Measurements from ENCODE around the gene USP30.
"Not testable (repeated sequence)": the region's sequence is repeated elsewhere in the genome, so short reads cannot be mapped to it uniquely, and the experiment has no call there.

USP30 gene

GRCh38 chr12:109052414-109053323 is at the start of gene USP30:
Gene USP30 (plus strand): TSS chr12:109052576. CDS start chr12:109052679, 103 bp downstream.
- DNase-seq (ENCODE audit: low read depth): peak; percentile 72

GRCh38 chr12:109004017-109004416 is 48.4 kb upstream of the USP30 start:
- no peak for DNase-seq (ENCODE audit: low read depth)

- no peak for DNase-seq (ENCODE audit: low read depth)
Observed at GRCh38 chr12:109009766-109010165, 42.6 kb upstream of the USP30 start.

GRCh38 chr12:109010259-109010658 is 42.1 kb upstream of the USP30 start:
- no peak for DNase-seq (ENCODE audit: low read depth)

GRCh38 chr12:109014984-109015765 is 37.2 kb upstream of the USP30 start:
- no peak for DNase-seq (ENCODE audit: low read depth)

- no peak for DNase-seq (ENCODE audit: low read depth)
Observed at GRCh38 chr12:109016016-109016415, 36.4 kb upstream of the USP30 start.

GRCh38 chr12:109016978-109017377 is 35.4 kb upstream of the USP30 start:
- DNase-seq (ENCODE audit: low read depth): no peak

- DNase-seq (ENCODE audit: low read depth): no peak
Observed at GRCh38 chr12:109018296-109018695, 34.1 kb upstream of the USP30 start.

GRCh38 chr12:109020146-109020795 is 32.1 kb upstream of the USP30 start:
- no peak for DNase-seq (ENCODE audit: low read depth)

- peak; percentile 3 for DNase-seq (ENCODE audit: low read depth)
Observed at GRCh38 chr12:109020796-109021380, 31.5 kb upstream of the USP30 start, which contains the start of gene SVOP. Gene SVOP (minus strand): TSS chr12:109021068. CDS start chr12:109020868, 200 bp downstream.

GRCh38 chr12:109027767-109028166 is 24.6 kb upstream of the USP30 start:
- DNase-seq (ENCODE audit: low read depth): no peak

- not testable (repeated sequence) for DNase-seq (ENCODE audit: low read depth)
Observed at GRCh38 chr12:109028624-109029023, 23.8 kb upstream of the USP30 start.

- no peak for DNase-seq (ENCODE audit: low read depth)
Observed at GRCh38 chr12:109029411-109029810, 23.0 kb upstream of the USP30 start.

GRCh38 chr12:109033239-109034196 is 18.9 kb upstream of the USP30 start:
- no peak for DNase-seq (ENCODE audit: low read depth)

- no peak for DNase-seq (ENCODE audit: low read depth)
Observed at GRCh38 chr12:109036975-109037374, 15.4 kb upstream of the USP30 start.

GRCh38 chr12:109044241-109044640 is 8.1 kb upstream of the USP30 start:
- no peak for DNase-seq (ENCODE audit: low read depth)

GRCh38 chr12:109047081-109047805 is 5.1 kb upstream of the USP30 start:
- no peak for DNase-seq (ENCODE audit: low read depth)

- not testable (repeated sequence) for DNase-seq (ENCODE audit: low read depth)
Observed at GRCh38 chr12:109048706-109049105, 3.7 kb upstream of the USP30 start.

- DNase-seq (ENCODE audit: low read depth): not testable (repeated sequence)
Observed at GRCh38 chr12:109049794-109050193, 2.6 kb upstream of the USP30 start.

GRCh38 chr12:109052097-109052413 is 321 bp upstream of the USP30 start:
- DNase-seq (ENCODE audit: low read depth): no peak
